ENCODE measurements around the gene RINL.

DNA sequence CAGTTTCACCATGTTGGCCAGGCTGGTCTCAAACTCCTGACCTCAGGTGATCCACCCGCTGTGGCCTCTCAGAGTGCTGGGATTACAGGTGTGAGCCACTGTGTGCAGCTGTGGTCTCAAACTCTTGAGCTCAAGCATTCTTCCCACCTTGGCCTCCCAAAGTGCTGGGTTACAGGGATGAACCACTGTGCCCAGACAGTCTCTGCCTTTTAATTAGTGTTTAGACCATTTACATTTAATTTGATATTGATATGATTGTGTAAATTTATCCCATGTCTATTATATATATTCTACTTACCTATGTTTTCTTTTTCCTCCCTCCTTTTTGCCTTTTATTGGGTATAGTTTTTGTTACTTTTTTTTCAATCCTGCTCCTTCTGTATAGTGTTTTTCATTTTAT, 23.6 kb upstream of the RINL start:
- TF ChIP-seq USF1 (IDR thresholded peaks at IDR 0.05; ENCODE audit: borderline replicate concordance, low read depth) (no peak), YY1 (IDR thresholded peaks at IDR 0.05; ENCODE audit: low read depth) (no peak), MAX (IDR thresholded peaks at IDR 0.05; ENCODE audit: low read depth) (no peak), MXI1 (IDR thresholded peaks at IDR 0.05; ENCODE audit: low read depth, low read length) (no peak), GABPA (IDR thresholded peaks at IDR 0.05; ENCODE audit: low read depth) (no peak), RFX5 (IDR thresholded peaks at IDR 0.05; ENCODE audit: low read length) (no peak), EP300 (IDR thresholded peaks at IDR 0.05; ENCODE audit: borderline replicate concordance in 1 of 2, low read depth in 1 of 2, low read length in 1 of 2) (no peak), CTCF (IDR thresholded peaks at IDR 0.05) (no peak)
